ENCODE data around the gene FYN. TPM values are rescaled to one million over a fixed set of nuclear protein-coding genes. Genes with fewer than 3 reads are reported as not detected.

Gene FYN
- total and polyA plus RNA-seq, 2 of the 8 experiments (the other 6 are each of a cell fraction or from before 2014, with no cell fraction given) = 46.8 to 97.2 TPM

GRCh38 chr6:111724039-111724438 is 149.2 kb downstream of the FYN start:
- Histone ChIP-seq H2BK20ac (ENCODE audit: low read length) (no peak overlapping the region), H3K27ac (ENCODE audit: low read depth, low read length) (no peak overlapping the region), H3K79me1 (ENCODE audit: low read depth, low read length) (peaks cover 2% of the 10 kb centered on the region; the same call in 1 of the 2 replicates), H3K4ac (replicated peaks; ENCODE audit: insufficient read length, low read depth, low read length) (no peak overlapping the region), H4K8ac (ENCODE audit: extremely low read depth, insufficient read depth, low read length) (no peak overlapping the region), H3K23me2 (ENCODE audit: low read depth, low read length) (no peaks in the 10 kb centered on the region), H4K5ac (ENCODE audit: insufficient read length, low read depth, low read length) (no peak overlapping the region), H2BK120ac (replicated peaks; ENCODE audit: low read depth, low read length) (no peak overlapping the region), H3K9ac (replicated peaks in 1 of 4; ENCODE audit: extremely low read depth in 1 of 4, low read depth in 3 of 4, low read length in 3 of 4) (no peak overlapping the region), H3K79me2 (ENCODE audit: control insufficient read depth in 1 of 2, insufficient read depth in 2 of 2, low read length in 2 of 2) (peaks cover 0 to 12% of the 10 kb centered on the region in 2 experiments; a peak in 2 of 4 replicates), H3K27me3 (replicated peaks in 1 of 4; ENCODE audit: control insufficient read depth in 3 of 4, extremely low read depth in 1 of 4, insufficient read depth in 3 of 4, low read length in 3 of 4) (no peaks in the 10 kb centered on the region), H2AFZ (ENCODE audit: low read length) (no peak overlapping the region), H3K4me1 (replicated peaks in 1 of 4; ENCODE audit: control insufficient read depth in 3 of 4, insufficient read depth in 4 of 4, low read length in 3 of 4) (no peaks in the 10 kb centered on the region; a peak in 1 of 7 replicates), H3K14ac (ENCODE audit: insufficient read length) (no peak overlapping the region), H3K23ac (ENCODE audit: insufficient read length) (no peak overlapping the region), H4K20me1 (replicated peaks in 1 of 2; ENCODE audit: control insufficient read depth in 1 of 2, insufficient read depth in 2 of 2, low read length in 2 of 2) (peaks cover 0 to 5% of the 10 kb centered on the region in 2 experiments), H2BK5ac (ENCODE audit: low read depth, low read length) (no peak overlapping the region), H3K4me2 (ENCODE audit: insufficient read depth in 1 of 2, low read depth in 2 of 2, low read length in 2 of 2) (no peak overlapping the region), H2AK5ac (ENCODE audit: low read depth, low read length) (no peak overlapping the region), H3K4me3 (ENCODE audit: extremely low read depth in 1 of 4, insufficient read depth in 2 of 4, low read depth in 3 of 4, low read length in 4 of 4) (no peak overlapping the region), H2BK12ac (ENCODE audit: low read depth, low read length) (no peak overlapping the region), H2BK15ac (ENCODE audit: low read length) (no peak overlapping the region), H3K56ac (replicated peaks; ENCODE audit: insufficient read length, low read depth, low read length) (no peak overlapping the region), H3K9me3 (ENCODE audit: insufficient read depth in 2 of 2, low read depth in 1 of 2, low read length in 1 of 2) (no peaks in the 10 kb centered on the region), H3K36me3 (ENCODE audit: control insufficient read depth in 2 of 4, insufficient read depth in 4 of 4, low read length in 3 of 4) (no peaks in the 10 kb centered on the region), H4K91ac (replicated peaks; ENCODE audit: insufficient read length, low read length) (no peak overlapping the region), H3K18ac (ENCODE audit: extremely low read depth, low read length) (no peak overlapping the region)
- ChIA-PET POLR2A (ENCODE audit: partially characterized antibody) (no interaction called here), CTCF (ENCODE audit: partially characterized antibody) (interaction anchor here (0.7 to 4.5 kb wide), 11 partner anchors 14 to 318 kb away, joined by 3 to 33 read pairs (median 5); no protein-coding TSS in a partner anchor)
- TF ChIP-seq KDM1A (IDR thresholded peaks at IDR 0.05; ENCODE audit: borderline replicate concordance, low read length) = no peak
- TF ChIP-seq SIRT6 (IDR thresholded peaks at IDR 0.05; ENCODE audit: low read length) = no peak
- TF ChIP-seq SUZ12 (IDR thresholded peaks at IDR 0.05; ENCODE audit: low read length) = no peak
- TF ChIP-seq CEBPB (IDR thresholded peaks at IDR 0.05; ENCODE audit: low read depth, low read length) = no peak
- TF ChIP-seq POLR2A (IDR thresholded peaks at IDR 0.05; ENCODE audit: control extremely low read depth in 1 of 2, low read depth in 2 of 2, low read length in 2 of 2) = no peak
- FAIRE-seq = no peak
- 94% methylated on average over 5 of the region's 5 CpGs; no CpG with 5 or more reads in 1 of the 2 experiments for WGBS, 2 experiments (ENCODE audit: extremely low coverage in 1 of 2, insufficient coverage in 1 of 2, insufficient read length in 1 of 2, insufficient replicate concordance in 2 of 2, low coverage in 1 of 2, low lambda C conversion rate in 2 of 2, missing lambda C conversion rate in 1 of 2)
- no peak for DNase-seq (ENCODE audit: low read depth in 1 of 2, low spot score in 2 of 2)
